WERI-Rb-1 (cell line): Measurements from ENCODE around the gene EPHA2.

Source experiments
- DNase-seq: peaks from one replicate; pipeline ENCODE4 v3.0.0-alpha.2; 2020
- H3K27ac ChIP-seq: fragments of 250-450 bp; sonication (Bioruptor Pico); 2 replicates; pipeline ENCODE4 v1.5.1; 2020; ENCODE audit warnings: mild to moderate bottlenecking, moderate library complexity
- H3K27me3 ChIP-seq: fragments of 250-450 bp; sonication (Bioruptor Pico); 2 replicates; pipeline ENCODE4 v1.5.1; 2021; ENCODE audit warnings: mild to moderate bottlenecking, low read depth, moderate library complexity; ENCODE audit not compliant: insufficient read depth, severe bottlenecking
- H3K36me3 ChIP-seq: fragments of 250-450 bp; sonication (Bioruptor Pico); 2 replicates; pipeline ENCODE4 v1.5.1; 2020; ENCODE audit warnings: mild to moderate bottlenecking, moderate library complexity
- H3K4me3 ChIP-seq: 2 replicates; pipeline ENCODE4 v1.5.1; 2011; ENCODE audit warnings: low read depth, mild to moderate bottlenecking, control low read depth, low read length
- H3K9me3 ChIP-seq: fragments of 250-450 bp; sonication (Bioruptor Pico); 2 replicates; pipeline ENCODE4 v1.5.1; 2021; ENCODE audit warnings: mild to moderate bottlenecking, moderate library complexity; ENCODE audit not compliant: severe bottlenecking
- TF ChIP-seq, protein P1 (sequence below): IDR thresholded peaks from 2 replicates; pipeline ENCODE4 v1.5.1; 2011; ENCODE audit warnings: low read depth, mild to moderate bottlenecking, control low read depth, inconsistent platforms, low read length

The EPHA2 gene

DNA sequence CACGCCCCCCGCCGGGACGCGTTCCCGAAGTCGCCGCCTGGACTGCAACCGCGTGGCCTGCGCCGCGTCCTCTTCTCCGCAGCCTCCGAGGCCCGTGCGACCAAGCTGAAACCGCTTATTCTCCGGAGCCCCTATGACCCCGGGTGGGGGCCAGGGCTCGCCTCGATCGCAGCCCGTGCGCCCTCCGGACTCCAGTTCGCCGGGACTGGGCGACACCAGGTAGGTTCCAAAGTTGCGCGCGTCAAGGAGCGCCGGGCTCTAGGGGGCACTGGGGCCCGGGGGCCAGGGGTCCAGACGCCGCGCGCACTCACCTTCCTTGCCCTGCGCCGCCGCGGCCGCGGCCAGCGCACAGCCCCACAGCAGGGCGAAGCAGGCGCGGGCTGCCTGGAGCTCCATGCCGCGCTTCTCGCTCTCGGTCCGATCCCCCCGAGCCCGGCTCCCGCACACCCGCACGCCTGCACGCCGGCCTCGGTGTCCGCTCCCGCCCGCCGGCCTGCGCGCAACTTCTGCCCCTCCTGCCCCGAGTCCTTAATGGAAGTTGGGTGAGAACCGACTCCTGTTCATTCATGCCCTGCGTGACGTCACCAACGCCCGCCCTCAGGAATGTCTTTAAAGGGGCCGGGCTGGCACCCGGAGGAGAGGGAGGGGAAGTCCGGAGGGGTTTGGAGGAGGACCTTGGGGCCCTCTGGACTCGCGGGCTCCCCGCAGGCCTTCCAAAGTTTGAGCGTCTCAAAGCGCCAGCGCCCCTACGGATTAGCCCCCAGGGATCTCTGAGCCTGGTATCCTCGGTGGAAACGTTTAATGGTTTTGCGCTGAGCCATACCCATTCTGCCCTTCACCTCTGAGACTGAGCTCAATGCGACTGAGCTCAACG is at the start of gene EPHA2:
EPHA2 (minus strand) TSS at position 533 of the 874 bp plus-strand sequence; CDS start at position 396, 137 bp downstream.
- no peaks in the 10 kb centered on the region for H3K9me3 ChIP-seq
- no peak within 1 kb of the TSS for H3K27ac ChIP-seq
- DNase-seq = peak; percentile 66
- TF ChIP-seq, protein P1, sequence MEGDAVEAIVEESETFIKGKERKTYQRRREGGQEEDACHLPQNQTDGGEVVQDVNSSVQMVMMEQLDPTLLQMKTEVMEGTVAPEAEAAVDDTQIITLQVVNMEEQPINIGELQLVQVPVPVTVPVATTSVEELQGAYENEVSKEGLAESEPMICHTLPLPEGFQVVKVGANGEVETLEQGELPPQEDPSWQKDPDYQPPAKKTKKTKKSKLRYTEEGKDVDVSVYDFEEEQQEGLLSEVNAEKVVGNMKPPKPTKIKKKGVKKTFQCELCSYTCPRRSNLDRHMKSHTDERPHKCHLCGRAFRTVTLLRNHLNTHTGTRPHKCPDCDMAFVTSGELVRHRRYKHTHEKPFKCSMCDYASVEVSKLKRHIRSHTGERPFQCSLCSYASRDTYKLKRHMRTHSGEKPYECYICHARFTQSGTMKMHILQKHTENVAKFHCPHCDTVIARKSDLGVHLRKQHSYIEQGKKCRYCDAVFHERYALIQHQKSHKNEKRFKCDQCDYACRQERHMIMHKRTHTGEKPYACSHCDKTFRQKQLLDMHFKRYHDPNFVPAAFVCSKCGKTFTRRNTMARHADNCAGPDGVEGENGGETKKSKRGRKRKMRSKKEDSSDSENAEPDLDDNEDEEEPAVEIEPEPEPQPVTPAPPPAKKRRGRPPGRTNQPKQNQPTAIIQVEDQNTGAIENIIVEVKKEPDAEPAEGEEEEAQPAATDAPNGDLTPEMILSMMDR = no peak
- peaks cover 31% of the 10 kb centered on the region for H3K27me3 ChIP-seq
- H3K36me3 ChIP-seq = no peaks in the 10 kb centered on the region
- H3K4me3 ChIP-seq = peak within 1 kb of the TSS; percentile 37

DNA sequence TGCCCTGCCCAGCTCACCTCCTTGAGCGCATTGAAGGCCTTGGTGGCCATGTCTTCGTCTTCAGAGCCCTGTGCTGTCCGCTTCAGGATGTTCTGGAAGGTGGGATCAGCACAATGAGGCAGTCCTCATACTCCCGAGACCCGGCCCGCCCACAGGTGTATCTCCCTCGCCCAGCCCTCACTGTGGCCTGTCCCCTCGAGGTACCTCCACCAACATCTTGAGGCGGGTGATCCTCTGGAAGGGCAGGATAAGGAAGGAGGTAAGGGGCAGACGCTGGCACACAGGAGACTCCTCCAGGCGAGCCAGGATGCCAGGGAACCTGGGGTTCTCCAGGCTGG is 49.4 kb upstream of the EPHA2 start:
- Histone ChIP-seq H3K27me3 (no peaks in the 10 kb centered on the region), H3K27ac (no peak overlapping the region), H3K9me3 (no peaks in the 10 kb centered on the region), H3K4me3 (no peak overlapping the region), H3K36me3 (no peaks in the 10 kb centered on the region)
- DNase-seq = no peak
- TF ChIP-seq, protein P1 = no peak

DNA sequence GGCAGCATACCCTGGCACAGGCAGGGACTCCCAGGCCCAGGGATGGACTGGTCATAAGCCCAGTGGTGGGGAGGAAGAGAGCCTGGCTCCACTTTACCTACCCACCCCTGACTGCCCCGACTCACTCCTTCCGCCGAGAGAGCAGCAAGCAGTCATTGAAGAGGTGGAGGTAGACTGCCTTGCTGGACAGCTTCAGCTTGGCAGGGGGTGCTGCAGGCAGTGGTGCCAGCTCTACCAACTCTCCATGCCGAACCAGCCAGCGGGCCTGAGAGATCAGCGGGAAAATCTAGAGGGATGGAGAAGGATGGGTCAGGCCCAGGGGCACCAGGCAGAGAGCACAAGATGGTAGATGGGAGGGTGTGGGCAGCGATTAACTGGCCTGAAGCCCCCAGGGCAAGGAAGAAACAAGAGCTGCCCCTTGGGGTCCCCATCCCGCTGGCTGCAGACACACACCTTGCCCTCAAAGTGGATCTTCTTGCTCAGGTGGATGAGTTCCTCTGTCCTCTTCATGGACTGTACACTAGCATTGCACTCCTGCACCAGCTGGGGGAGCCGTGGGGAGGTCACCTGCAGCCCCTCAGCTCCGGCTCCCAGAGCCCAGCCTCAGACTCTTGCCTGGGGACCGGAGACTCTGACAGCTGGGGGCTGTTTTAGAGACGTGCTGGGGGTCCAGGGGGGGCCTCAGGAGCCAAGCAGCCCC is 48.9 kb upstream of the EPHA2 start:
- no peaks in the 10 kb centered on the region for H3K36me3 ChIP-seq
- H3K9me3 ChIP-seq = no peaks in the 10 kb centered on the region
- no peak overlapping the region for H3K27ac ChIP-seq
- H3K4me3 ChIP-seq = no peak overlapping the region
- no peaks in the 10 kb centered on the region for H3K27me3 ChIP-seq
- peak; percentile 65 for DNase-seq
- TF ChIP-seq, protein P1 = peak; percentile 81

DNA sequence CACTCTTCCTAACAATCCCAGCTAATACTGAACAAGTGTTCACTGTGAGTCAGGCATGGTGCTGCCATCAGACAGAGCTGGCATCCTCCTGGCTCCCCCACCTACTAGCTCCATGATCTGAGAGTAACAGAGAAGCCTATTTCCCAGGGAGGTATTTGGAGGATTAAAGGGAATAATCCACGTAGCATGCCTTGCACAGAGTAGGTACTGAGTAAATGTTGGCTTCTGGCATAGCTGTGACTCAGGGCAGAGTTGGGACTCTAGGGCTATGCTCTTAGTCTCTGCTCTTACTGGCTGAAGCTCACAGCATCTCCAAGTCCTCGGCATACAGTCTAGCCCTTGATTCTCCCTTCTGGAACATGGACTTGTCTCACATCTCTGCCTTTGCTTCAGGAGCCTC is 48.3 kb upstream of the EPHA2 start:
- Histone ChIP-seq H3K4me3 (no peak overlapping the region), H3K9me3 (no peaks in the 10 kb centered on the region), H3K27me3 (no peaks in the 10 kb centered on the region), H3K27ac (no peak overlapping the region), H3K36me3 (no peaks in the 10 kb centered on the region)
- no peak for DNase-seq
- TF ChIP-seq, protein P1 = no peak

DNA sequence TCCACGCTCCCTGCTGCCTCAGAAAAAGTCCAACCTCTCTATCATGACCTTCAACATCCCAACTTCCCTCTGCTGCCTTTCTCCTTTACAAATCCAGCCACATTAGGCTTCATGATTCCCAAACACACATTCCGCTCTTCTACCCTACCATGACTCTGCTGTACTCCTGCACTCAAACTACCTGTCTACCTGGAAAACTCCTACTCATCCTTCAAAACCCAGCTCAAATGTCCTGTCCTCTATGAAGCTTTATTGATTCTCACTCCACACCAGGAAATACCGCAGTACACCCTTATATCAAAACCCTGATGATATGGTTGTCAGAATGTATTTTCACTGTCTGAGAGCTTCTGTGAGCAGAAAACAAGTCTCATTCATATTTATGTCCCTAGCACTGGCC is 47.7 kb upstream of the EPHA2 start:
- H3K36me3 ChIP-seq = no peaks in the 10 kb centered on the region
- H3K9me3 ChIP-seq = no peaks in the 10 kb centered on the region
- H3K4me3 ChIP-seq = no peak overlapping the region
- TF ChIP-seq, protein P1 = no peak
- no peak overlapping the region for H3K27ac ChIP-seq
- DNase-seq = no peak
- H3K27me3 ChIP-seq = no peaks in the 10 kb centered on the region
